SIG-M5 (cell line): ENCODE results near the gene BOC.

Source experiments
- DNase-seq: peaks from one replicate; lab custom pipeline; 2025; lab: John Stamatoyannopoulos, UW

Gene BOC

DNA sequence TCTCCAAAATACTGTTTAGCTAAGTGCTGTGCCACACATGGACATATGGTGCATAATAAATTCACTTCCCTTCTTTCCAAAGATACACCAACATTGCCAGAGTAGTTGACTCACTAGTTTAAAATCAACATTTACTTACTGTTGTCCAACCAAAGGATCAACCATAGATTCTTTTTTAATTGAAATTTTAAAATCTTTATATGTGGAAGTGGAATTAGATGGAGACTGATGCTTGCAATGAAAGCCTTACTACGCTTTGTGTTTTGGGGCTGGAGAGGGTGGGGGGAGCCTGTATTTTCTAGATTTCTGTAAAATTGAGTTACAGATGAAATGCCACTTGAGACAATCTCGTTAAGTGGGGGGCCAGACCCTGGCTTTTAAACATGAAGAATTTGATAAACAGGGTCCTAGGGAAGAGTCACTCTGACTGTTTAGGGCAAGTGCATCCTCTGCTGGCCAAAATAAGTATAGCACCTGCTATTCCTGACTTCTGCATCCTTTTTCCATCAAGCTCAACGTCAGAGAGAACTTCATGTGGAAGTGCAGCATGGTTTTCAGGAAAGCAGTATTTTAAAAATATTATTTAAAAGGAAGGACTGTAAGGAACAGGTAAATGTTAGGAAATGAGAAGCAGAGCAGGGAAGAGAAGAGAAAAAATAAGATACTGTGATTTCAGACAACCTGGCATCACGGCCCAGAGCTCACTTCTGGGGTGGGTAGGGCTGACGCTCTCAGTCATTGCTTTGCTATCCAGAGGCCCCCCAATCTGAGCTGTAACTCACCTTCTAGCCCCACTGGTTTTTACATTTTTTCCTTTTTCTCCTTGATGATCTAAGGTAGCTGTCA, 76.7 kb downstream of the BOC start:
- DNase-seq, result no peak

DNA sequence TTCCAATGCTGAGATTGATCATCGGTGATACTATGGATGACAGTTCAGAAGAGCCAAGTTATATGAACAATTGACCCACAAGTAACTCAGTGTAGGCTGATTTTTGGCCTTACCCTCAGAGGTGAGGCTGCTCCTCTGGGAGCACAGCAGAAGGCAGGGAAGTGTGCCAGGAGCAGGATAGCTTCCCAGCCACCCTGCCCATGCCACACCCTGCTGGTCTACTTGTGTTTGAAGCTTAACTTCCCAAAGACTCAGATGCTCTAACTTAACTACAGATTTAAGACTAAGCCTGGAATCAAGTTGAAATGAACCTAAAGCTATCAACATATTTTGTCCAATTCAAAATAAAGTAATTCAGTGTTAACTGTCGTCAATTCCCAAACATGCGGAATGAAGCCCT, 77.5 kb downstream of the BOC start:
- no peak for DNase-seq

DNA sequence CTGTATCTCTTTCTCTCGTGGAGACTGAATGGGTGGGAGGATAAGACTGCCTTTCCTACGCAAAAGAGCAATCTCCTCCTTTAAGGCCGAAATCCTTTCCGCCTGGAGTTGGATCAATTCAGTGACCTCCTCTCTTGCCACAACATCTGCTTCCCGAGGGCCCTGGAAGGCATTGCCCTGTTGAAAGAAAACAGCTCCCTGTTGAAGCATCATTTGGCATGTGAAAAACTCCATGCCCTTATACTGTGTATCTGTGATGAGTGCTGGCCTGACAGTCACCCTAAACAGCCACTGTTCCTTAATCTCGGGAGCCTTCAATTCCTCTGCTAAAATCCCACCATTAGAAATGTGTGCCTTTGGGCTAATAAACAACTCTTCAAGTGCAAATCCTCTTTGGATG, 80.2 kb downstream of the BOC start:
- no peak for DNase-seq

DNA sequence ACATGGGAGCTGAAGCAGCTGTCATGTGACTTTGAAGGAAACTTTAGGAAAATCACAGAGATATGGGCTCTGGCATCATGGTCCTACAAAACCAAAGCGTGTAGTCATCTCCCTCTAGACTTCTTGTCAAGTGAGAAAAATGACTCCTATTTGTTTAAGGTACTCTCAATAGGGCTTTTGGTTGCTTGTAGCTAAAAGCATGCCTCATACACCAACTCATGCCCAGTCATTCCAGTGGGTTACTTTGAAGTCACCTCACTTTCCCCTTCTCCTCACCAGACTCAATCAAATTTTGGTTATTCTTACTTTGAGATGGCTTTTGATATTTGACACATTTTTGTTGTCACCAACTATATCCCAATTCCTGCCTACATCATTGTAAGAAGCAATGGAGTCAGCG, 81.6 kb downstream of the BOC start:
- no peak for DNase-seq

DNA sequence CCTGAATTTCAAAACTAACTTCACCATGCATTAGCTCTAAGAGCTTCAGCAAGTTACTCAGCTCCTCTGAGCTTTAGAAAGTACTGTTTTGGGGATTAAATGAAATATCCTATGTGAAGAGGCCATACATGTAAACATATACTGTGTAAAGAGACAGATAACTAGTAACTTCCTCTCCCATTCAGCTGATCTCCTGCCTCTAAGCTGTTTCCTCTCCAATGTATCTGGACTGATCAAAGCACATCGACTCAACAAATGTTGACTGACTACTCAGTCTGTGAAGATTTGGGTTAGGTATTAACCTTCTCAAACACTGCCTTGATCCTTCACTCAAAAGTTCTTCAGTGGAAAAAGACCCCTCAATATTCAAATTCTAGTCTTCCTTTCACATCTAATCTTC, 82.0 kb downstream of the BOC start:
- no peak for DNase-seq

DNA sequence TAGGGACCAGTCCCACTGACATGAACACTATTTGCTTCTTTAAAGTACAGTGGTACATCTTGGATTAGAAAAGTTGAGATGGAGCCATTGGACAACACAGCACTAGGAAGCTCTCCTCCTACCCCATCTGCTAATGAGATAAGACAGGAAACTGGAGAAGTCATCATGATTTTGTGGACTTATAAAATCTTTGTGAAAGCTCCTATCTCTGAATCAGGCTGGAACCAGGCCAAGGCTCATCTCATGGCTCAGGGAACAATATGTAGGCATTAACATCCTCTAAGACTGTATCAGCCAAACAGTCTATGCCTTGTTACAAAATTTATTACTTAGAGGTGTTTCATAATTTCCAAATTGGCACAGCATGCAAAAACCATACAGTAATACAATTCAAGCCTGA, 84.1 kb downstream of the BOC start:
- DNase-seq, result no peak

DNA sequence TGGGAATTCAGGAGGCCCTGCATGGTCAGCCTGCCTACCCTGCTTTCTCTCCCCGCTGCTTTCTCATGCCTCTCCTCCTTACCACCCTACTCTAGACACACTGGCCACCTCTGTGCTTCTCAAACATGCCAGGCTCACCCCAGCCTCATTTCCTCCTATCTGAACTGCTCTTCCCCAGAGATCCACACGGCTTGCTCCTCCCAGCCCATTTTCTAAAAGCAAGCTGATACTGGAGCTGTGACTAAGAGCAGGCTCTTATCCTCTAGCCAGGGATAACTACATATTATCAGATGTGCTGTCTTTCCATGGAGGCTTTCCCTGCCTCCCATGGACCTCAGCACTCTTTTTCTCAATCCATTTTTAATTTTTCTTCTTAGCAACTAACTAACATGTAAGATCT, 85.9 kb downstream of the BOC start:
- DNase-seq, result no peak

DNA sequence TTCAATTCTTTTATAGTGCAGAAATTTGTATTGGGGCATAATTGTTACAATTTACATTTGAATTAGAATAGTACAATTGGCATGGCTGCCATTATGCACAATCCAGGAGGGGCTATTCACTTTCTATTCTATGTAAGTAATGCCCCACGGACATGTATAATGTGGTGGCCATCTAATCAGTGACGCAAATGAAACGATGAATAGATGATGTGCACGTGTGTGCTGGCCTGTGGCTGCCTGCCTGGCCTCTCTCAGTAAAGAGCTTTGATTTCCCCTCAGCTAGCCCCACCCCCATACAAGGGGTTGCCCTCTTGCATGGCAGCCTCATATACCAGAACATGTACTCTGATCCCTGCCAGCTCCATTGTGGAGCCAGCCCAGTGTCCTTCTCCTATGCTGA, 86.5 kb downstream of the BOC start:
- no peak for DNase-seq

DNA sequence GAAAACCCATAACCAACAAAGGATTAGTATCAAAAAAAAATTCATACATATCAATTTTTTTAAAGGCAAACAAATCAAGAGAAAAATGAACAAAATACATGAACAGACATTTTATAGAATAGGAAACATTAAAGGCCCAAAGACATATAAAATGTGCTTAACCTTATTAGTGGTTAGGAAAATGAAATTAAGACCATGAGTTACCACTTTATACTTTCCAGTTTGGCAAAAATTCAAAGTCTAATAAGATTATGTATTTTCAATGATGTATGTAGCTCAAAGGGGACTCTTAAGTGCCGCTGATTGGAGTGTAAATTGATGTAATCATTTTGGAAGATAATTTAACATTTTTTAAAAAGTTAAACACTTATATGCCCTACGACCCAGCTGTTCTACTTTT, 89.2 kb downstream of the BOC start:
- no peak for DNase-seq

DNA sequence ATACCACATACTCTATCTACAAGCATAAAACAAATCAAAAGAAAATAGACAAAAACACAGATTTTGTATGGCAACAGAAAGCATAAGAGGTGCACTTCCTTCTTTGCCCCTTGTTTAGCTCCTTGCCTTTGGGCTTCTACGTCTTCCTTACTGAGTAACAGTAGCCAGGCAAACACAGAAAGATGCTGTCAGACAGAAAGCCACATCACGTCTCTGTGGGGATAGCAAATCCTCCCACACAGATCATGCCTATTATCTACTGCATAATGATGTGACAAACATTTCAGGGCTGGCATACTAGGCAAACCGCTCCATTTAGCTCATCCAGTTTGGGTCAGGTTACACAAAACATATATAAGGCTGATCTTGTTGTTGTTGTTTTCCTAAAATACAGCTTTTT, 92.7 kb downstream of the BOC start:
- DNase-seq, result no peak

DNA sequence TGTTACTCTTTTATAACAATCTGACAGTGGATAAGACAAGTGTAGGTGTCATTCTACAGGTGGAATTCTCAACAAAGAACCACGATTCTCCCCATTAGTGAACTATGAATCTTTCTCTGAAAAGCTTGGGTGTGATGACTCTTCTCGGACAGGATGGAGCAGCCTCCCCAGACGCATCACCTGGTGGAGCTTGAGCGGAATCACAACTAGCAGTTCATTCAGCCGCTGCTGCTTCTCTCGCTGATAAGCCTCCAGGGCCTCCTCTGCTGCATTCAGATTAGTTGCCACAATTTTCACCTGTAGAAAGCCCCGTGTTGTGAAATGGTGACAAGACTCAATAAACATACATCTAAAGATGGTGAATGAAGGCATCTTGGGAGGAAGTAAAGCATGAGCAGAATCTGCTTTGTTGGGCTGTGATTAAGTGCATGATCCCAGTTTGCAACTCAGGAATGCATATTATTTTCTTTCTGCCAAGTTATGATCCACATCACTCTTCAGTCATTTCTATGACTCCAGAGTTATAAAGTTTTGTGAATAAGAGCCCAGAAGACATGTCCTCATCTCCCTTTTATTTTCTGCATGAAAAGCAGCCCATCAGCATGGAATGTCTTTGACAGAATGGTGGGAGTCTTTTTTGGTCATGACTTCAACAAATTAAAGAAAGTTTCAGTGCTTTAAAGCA, 93.6 kb downstream of the BOC start:
- DNase-seq, result no peak

DNA sequence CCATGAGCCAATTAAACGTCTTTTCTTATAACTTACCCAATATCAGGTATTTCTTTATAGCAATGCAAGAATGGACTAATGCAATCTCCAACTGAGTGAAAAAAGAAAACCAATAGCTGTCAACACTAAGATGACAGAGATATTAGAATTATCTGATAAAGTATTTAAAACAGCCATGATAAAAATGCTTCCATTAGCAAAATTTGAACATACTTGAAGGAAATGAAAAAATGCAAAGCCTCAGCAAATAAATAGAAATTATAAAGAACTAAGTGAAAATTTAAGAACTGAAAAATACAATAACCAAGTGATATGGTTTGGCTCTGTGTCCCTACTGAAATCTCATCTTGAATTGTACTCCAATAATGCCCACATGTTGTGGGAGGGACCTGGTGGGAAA, 99.6 kb downstream of the BOC start:
- DNase-seq, result no peak

DNA sequence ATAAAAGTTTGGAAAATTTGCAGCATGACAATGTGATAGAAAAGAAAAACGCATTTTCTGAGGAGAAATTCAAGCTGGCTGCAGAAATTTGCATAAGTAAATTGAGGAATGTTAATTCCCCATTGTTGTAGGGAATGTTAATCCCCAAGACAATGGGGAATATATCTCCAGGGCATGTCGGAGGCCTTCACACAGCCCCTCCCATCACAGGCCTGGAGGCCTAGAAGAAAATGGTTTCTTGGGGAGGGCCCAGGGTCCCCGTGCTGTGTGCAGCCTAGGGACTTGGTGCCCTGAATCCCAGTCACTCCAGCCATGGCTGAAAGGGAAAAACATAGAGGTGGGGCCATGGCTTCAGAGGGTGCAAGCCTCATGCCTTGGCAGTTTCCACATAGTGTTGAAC, 101.1 kb downstream of the BOC start:
- DNase-seq, result no peak

DNA sequence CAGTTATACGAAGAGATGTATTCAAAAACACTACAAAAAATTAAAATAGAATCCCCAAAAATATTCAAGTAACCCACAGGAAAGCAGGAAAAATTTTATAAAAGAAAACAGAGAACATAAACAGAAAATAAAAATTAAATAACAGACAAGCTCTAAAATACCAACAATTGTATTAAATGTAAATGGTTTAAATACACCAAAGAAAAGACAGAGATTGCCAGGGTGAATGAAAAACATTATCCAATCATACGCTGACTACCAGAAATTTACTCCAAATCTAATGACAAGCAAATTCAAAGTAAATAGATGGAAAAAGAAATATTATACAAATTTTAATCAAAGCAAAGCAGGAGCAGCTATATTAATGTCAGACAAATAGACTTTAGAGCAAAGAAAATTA, 103.6 kb downstream of the BOC start:
- DNase-seq, result no peak

DNA sequence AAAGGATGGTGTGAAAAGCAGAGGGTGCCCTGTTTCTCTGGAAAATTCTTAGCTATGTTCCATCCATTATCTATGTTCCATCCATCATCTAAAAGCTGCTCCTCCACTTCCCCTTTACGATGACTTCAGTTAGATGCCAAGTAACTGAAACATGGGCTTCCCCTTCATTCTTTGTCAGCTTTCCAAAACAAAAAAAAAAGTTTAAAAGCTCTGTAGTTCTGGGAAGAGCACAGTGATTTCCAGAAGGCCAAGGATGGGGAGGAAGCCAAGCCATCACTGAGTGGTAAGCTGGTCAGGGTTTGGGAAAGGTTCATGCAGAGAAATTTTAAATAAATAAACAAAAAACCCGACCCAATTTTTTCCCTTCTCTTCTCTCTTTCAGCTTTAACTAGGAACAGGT, 118.4 kb downstream of the BOC start:
- no peak for DNase-seq

DNA sequence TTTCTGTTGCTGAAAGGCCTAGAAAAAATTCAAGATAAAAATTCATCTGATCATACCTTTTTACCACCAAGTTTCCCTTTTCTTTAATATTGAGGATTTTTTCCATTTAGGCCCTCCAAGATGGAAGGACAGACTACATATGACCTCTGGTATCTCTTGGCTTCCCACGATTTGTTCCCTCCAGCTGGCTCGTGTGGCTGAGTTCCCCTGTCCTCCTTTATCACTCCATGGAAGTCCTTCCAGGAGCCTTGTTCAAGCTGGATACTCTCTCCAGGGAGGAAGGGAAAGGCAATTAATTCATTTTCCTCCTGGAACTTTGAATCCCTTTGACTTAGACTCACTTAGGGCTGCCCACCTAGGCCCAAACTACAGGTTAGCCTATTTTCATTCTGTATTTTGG, 119.4 kb downstream of the BOC start:
- DNase-seq, result no peak

DNA sequence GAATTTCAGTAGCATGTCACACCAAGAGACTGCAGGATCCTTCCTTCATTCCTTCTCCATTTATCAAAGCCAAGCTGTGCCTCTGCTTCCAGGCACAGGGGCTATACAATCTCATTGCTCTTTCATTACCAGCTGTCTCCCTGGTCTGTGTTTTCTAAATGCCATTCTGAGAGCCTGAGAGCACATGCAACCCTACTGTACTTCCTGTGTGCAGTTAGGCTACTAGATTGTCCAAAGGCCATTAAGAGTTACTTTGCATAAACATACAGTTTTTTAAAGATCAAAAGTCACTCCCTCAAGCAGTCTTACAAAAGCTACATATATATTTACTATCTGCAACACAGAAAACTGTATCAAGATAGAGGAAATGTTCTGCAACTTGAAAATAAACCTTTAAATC, 119.8 kb downstream of the BOC start:
- DNase-seq, result no peak
